GM20431 (cell line): ENCODE measurements around the gene IQCH.

Experiments
- in situ Hi-C: fragments of 300-500 bp; cut with MseI, MboI; formaldehyde crosslinking; loops from one replicate; pipeline ENCODE4 v1.15.0; 2020; ENCODE audit warnings: low sequenced_read_pairs; ENCODE audit not compliant: unreplicated experiment

IQCH gene

DNA sequence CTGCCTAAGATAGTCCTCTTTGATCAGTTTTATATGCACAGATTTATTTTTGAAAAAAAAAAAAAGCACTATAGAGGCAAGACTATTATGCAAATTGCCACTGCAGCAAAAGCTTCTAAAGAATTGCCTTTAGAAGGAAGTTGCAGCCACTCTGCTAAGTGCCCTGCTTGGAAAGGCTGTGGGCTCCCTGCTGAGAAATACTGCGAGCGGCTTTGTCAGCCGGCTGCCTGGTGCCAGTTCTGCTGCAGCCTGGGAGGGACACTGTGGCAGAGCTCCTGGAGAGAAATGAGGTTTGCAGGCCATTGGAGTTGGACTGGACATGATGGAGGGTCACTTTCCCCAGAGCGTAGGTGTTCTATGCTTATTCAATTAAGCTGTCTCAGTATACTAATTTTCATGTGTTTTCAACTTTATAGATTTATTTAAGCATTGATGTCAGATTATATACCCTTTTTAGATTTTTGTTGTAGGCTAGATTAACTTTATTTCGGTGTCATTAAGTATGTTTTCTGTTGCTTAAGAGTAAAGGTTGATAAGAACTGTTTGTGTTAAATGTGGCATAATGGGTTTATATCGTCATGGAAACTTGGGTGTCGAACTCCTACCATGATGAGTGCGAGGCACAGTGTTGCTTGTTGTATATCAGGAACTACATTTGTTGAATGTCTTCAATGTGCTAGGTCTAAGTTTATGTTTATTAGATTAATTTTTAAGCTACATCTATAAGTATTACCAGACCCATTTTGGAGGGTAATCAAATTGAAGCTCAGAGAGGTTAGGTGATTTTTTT lies 294.5 kb downstream of the IQCH start:
- in situ Hi-C loops = no loop called here

DNA sequence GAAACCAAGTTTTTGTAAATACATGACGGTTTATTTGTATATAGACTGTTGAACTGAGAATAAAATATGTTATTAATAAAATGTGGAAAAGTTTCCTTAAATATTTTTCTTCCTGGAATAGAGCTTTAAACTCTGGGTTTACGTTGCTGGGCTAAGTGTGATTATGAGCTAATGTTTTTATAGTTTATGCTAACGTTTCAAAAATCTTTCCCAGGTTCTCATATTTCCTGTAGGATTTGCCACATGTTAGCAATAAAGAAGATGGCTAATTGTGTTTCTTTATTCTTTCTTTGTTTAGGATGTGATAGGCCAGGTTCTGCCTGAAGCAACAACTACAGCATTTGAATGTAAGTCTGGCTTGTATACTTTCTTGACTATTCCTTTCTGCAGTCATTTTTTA lies 295.1 kb downstream of the IQCH start:
- in situ Hi-C loops = no loop called here

DNA sequence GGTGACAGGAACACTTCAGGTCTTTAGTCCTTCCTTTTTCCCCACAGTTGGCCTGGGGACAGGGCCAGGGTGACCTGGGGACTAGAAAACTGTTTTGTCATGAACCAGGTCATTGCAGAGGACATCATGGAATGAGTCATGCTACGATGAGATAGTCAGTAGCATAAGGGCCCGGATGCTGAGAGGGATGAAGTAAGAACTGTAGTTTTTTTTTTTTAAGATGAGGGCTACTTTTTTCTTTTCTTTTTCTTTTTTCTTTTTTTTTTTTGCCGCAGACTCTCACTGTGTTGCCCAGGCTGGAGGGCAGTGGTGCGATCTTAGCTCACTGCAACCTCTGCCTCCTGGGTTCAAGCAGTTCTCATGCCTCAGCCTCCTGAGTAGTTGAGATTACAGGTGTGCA lies 295.9 kb downstream of the IQCH start:
- in situ Hi-C loops = no loop called here

DNA sequence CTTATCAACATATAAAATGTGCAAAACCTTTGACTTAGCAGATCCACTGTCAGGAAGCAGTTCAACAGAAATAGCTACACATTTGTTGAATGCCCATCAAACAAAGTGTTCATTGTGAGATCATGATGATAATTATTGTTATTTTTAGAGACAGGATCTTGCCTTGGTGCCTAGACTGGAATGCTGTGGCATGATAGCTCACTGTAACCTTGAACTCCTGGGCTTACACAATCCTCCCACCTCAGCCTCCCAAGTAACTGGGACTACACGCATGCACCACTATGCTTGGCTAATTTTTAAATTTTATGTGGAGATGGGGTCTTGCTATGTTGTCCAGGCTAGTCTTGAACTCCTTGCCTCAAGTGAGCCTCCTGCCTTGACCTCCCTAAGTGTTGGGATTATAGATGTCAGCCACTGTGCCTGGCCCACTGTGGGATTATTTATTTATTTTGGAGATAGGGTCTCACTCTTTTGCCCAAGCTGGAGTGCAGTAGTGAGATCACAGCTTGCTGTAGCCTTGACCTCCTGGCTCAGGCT lies 296.7 kb downstream of the IQCH start:
- in situ Hi-C loops = no loop called here
